Measurements from ENCODE around the gene WDFY3. TPM values are rescaled to one million over a fixed set of nuclear protein-coding genes. Genes with fewer than 3 reads are reported as not detected.

The WDFY3 gene, protein sequence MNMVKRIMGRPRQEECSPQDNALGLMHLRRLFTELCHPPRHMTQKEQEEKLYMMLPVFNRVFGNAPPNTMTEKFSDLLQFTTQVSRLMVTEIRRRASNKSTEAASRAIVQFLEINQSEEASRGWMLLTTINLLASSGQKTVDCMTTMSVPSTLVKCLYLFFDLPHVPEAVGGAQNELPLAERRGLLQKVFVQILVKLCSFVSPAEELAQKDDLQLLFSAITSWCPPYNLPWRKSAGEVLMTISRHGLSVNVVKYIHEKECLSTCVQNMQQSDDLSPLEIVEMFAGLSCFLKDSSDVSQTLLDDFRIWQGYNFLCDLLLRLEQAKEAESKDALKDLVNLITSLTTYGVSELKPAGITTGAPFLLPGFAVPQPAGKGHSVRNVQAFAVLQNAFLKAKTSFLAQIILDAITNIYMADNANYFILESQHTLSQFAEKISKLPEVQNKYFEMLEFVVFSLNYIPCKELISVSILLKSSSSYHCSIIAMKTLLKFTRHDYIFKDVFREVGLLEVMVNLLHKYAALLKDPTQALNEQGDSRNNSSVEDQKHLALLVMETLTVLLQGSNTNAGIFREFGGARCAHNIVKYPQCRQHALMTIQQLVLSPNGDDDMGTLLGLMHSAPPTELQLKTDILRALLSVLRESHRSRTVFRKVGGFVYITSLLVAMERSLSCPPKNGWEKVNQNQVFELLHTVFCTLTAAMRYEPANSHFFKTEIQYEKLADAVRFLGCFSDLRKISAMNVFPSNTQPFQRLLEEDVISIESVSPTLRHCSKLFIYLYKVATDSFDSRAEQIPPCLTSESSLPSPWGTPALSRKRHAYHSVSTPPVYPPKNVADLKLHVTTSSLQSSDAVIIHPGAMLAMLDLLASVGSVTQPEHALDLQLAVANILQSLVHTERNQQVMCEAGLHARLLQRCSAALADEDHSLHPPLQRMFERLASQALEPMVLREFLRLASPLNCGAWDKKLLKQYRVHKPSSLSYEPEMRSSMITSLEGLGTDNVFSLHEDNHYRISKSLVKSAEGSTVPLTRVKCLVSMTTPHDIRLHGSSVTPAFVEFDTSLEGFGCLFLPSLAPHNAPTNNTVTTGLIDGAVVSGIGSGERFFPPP (N-terminal part only)
- total RNA-seq, result 51.2 and 55.7 TPM in 2 replicates

DNA sequence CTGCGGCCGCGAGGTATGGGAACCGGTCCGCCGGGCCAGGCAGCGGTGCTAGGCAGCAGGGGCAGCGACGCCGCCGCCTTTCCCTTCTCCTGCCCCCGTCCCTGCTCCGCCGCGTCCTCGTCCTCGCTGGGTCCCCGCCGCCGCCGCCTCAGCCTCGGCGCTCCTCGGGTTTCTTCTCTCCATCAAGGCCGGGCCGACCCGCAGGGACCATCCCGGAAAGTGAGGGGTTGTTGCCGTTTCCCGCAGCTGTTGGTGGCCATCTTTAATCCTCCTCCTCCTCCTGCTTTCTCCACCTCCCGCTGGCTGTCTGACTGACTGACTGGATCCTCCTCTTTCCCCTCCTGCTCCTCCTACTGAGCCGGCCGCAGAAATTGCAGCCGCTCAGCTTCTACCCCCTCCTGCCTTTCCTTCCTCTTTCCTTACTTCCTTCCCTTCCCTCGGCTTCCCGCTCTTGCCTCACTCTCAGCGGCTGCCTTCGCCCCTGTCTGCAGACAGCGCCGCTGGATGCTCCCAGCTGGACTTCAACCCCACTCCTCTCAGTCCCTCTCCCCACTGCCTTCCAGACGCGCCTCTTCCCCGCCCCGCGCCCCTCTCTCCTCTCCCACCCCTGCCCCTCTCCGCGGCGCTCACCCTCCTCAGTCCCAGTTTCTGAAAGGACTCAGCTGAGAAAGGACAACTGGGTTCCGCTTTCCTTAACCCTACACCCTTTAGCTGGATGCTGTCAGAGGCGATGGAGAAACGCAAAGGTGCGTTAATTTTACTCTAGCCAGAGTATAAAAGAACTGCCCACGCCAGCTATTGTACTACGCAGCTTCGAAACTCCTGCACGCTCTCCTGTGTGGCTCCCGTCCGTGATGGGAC, at the start of gene WDFY3:
Gene WDFY3, minus strand, starts transcription at position 309 of the 861 bp plus-strand sequence. CDS start 106,099 bp downstream, outside the sequence.

Data from pericardium fibroblast (primary cell).